Kasumi-1 (cell line): ENCODE results near the gene EVPL.
"Not testable (repeated sequence)": the region's sequence is repeated elsewhere in the genome, so short reads cannot be mapped to it uniquely, and the experiment has no call there.

Experiments
- DNase-seq, 2 experiments: peaks; one replicate each; lab custom pipeline; 2025; lab: John Stamatoyannopoulos, UW

EVPL gene

DNA sequence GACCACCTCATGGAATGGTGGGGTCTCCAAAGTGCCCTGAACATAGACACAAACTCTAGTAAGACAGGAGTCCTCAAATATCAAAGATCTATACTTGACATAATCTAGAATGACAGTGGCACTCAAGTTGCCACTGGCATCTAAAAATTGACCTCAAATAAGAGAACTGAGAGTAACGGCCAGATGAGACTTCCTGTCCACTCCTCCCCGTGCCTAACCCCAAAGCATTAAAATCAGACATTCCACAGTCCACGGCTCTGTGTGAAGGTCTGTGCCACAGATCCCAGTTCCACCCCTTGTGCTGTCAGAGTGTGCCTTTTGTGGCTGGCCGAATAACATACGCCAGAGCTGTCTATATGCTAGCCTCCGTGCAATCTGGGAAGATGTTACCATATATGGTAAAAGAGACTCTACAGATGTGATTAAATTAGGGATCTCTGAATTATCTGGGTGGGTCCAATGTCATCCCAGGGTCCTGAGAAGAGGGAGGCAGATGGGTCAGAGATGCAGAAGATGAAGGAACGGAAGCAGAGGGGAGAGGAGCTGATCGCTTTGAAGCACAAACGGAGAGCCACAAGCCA, 21.0 kb upstream of the EVPL start:
- DNase-seq: no peak

DNA sequence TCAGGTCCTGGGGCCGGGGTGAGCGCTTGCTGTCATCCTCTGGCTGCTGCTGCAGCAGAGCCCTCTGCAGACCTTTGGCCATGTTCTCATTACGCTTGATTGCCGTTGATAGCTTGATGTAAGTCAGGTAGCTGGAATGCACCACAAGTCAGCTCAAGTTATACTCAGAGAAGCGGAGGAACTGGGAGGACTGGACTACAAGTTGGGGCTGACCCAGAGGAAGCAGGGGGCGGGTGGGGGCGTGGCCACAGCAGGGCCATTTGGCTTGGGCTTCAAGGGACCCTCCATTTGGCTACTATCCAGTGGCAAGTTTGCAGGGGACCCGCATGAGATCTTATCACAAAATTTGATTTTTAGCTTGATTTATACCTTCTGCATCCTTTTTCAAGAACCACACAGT, 19.0 kb upstream of the EVPL start:
- no peak for DNase-seq

DNA sequence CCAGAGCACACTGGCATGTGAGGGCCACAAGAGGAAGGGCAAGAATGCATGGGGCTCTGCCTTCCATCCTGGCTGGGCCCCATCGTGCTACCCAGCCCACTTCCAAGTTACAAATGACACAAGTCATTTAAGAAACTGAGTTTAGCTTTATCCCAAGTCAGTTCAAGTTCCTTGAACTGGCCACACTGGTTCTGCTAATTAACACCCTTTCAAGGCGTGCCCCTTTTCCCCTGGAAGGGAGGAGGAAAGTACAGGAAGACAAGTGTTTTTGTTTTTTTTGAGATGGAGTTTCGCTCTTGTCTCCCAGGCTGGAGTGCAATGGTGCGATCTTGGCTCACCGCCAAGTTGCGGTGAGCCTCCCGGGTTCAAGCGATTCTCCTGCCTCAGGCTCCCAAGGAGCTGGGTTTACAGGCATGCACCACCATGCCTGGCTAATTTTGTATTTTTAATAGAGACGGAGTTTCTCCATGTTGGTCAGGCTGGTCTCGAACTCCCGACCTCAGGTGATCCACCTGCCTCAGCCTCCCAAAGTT, 17.4 kb upstream of the EVPL start:
- DNase-seq: not testable (repeated sequence)

DNA sequence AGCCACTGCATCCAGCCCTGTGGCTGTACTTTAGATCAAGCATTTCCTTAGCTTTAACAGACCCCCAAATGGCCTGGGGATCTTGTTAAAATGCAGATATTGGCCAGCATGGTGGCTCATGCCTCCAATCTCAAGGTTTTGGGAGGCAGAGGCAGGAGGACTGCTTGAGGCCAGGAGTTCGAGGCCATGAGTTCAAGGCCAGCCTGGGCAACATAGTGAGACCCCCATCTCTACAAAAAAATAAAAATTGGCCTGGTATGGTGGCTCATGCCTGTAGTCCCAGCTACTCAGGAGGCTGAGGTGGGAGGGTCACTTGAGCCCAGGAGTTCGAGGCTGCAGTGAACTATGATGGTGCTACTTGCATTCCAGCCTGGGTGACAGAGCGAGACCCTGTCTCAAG, 15.8 kb upstream of the EVPL start:
- not testable (repeated sequence) for DNase-seq

DNA sequence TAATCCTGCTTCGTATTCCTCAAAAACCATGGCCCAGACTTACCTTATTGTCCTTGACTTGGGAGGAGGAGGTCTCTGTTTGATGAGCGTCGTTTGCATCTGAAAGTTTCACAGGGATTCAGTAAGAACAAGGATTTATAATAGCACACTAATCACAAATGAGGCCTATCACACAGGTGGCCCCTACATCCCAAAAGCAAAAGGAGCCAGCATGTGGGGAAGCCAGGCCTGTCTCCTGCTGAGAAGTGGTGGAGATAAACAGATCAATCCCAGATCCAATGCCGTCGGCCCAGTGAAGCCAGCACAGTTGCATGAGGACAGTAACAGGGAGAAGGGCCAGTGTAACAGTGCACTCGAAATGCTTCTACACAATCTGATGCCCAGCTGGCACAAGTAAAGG, 13.3 kb upstream of the EVPL start:
- no peak for DNase-seq

DNA sequence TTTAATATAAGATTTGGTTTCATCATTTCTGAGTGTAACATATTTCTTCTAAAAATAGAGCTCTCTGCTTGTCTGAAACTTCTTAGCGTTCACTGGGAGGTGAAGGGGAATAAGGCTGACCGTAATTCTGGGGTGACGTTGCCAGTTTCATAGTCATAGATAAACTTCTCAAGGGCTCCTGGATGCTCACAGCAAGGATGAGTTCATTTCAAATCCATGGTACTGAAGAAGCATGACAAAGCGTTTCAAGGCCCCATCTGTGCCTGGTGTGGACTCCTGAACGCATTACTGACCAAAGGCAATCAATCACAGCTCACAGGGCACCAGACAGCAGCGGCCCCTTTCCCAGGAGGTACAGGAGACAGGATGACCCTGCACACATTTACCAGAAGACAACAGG, 12.0 kb upstream of the EVPL start:
- DNase-seq: no peak

DNA sequence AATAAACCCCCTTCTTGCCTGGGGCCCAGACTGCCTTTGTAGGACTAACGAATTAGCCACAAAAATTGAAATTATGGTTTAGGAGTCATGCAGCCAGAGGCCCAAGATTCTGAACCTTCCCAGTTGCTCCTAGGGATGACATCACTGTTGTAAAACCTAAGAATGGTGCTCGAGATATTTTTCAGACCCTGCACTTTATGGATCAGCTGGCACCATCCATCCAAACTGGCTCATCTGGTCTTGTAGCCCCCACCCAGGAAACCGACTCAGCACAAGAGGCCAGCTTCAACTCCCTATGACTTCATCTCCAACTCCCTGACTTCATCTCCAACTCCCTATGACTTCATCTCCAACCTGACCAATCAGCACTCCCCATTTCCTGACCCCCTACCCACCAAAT, 10.9 kb upstream of the EVPL start:
- DNase-seq: no peak

DNA sequence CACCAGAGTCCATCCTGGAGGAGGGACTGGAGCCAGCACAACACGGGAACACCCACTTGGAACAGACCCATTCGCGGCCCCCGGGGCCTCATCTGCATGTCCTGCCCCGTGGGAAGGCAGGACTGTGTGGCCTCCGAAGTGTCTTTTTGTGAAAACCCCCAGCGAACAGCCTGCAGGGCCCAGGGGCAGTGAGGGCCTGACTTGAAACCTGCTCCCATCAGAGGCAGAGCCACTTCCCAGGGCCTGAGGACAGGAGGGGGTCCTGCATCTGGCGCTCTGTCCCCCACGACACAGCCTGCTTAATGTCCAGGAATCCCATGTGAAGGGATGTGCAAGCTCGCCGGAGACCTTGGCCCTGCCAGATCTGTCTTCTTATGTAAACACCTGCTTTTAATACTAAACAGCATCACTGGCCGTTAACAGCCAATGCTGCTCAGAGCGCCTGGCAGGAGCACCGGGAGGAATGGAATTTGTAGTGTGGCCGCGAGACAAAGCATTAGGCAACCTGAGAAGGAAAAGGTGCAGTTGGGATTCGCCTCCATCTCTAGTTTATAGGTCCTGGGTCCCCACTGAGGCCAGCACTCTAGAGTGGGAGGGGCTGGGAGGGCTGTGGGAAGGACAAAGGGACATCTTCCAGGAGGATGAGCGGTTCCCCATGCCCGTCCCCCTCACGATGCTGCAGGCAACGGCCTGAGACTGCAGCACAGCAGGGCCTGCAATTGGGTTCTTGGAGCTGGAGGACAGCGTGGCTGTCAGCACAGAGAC, 9.6 kb upstream of the EVPL start:
- DNase-seq: no peak

DNA sequence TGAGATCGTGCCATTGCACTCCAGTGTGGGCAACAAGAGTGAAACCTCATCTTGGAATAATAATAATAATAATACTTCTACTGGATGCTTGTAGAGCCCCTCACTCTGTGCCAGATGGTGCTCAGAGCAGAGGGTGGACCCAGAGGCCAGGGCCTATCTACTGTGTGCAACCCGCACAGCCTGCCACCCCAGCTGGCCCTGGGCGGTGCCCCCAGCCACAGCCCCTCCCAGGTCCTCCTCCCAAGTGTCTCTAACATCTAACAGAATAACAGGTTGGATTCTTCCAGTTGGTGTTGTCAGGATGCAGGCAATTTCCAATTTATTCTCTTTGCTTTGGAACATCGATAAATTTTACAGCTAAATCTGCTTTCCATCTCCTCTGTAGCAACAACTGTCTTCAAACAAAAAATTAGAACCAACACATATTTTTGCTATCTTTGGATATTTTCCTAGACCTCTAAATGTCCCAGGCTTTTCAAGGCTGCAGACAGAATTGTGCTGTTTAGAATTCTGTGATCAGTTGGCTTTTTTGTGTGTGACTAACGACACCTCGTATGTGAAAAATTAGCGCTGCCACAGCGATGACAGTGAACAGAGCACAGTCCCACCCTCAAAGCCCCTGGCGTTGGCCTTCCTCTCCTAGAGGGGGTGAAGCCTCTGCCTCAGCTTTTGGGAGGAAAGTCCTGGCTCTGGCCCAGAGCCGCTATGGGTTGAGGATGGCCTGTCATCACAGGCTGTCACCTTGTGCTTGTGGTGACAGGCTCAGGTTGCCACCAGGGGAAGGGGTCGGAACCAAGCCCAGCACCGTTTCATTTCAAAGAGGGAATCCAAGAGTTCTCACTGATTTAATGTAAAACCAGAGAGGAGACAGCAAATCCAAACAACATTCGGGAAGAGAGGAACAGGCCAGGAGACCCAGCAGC, 7.6 kb upstream of the EVPL start:
- no peak for DNase-seq

DNA sequence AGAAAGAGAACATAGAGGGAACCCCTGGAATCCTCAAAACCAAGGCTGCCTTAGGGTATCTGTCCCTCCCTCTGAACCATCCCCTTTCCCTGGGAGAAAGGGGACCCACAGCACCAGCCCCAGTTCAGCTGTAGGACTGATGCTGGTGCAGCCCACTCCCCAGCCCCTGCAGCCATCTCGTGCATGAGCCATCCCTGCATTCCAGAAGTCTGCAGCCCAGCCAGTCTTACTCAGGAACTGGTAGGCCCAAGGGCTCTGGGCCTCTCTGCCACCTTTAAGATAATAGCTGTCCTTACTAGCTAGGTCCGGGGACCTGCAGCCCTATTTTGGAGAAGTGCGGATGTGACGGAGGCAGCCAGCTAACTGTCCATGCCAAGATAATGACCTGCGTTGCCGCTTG, 6.0 kb upstream of the EVPL start:
- DNase-seq: no peak

DNA sequence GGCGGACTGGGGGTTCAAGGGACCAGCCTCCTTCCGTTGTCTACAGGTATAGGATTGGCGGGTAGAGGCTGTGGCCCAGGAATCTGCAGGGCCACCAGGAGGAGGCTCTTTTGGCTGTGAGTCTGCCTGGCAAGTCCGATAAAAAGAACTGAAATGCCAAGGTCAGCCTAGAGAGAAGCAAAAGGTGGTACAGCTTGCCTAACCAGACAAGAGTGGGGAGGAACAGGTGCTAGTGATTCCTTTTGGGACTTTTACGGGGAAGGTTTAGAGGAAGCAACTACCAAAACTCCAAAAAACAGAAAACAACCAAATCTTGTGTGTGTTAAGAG, 5.6 kb upstream of the EVPL start:
- no peak for DNase-seq

DNA sequence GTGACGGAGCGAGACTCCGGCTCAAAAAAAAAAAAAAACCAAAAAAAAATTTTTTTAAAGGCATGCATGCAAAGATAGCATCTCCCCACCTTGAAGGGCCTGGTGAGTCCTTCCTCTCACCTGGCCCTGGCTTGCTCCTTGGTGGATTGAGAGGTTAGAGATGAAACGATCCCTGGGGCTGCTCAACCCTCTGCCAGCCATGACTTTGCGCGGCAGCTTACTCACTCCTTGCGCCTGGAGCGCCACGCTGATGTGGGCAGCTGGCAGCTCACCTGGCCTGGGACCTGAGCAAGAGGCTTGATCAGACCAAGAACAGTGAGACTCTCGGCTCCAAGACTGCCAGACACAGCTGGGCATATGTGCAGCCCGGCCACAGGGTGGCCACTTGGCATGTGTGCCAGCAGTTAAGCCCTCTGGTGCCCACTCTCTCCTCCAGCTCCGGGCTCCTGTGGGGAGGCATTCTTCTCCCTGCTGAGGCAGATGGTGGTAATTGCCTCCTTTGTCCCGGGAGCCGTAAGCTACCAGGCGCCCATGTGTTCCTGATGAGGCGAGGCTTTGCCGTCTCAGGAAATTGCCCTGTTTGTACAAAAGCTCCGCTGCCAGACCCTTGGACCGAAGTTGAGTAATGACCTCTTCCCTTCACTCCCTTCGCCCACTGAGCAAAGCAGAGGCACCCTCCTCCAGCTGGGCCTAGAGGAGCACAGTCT, 5.1 kb upstream of the EVPL start:
- DNase-seq: no peak

DNA sequence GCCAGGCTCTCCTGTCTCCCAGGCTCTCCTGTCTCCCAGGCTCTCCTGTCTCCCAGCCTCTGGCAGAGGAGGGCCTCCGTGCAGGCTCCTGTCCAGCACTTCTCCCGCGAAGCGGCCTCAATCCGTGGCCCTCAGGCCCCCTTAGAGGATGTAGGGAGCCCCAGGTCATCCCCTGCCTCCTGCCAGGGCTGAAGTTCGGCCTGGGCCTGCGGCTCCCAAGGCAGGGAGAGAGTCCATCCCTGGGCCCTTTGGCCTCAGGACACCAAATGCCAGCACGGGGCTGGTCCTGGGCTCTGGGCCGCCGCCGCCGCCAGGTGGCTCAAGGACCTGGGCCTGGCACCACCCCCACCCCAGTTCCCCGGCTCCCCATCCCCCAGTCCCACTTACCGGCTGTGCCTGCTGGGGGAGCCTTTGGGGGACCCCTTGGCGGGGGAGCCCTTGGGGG, 370 bp downstream of the EVPL start:
- no peak for DNase-seq

DNA sequence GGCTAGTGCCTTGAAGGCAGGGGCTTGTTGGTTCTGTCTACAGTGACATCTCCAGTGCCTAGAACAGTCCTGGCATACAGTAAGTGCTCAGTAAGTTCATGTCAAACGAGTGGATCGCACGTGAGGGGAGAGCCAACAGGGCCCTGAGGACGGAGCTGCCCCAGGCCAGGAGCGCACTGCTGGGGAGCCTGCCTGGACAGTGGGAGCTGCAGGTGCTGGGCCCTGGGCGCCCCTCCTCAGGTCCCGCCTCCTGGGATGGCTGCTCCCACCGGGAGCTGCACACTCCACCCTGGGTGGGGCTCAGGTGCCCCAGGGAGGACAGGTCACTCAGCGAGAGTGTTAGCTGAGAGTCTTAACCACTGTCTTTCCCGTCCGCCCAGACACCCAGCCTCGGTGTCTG, 1.8 kb downstream of the EVPL start:
- DNase-seq: no peak

DNA sequence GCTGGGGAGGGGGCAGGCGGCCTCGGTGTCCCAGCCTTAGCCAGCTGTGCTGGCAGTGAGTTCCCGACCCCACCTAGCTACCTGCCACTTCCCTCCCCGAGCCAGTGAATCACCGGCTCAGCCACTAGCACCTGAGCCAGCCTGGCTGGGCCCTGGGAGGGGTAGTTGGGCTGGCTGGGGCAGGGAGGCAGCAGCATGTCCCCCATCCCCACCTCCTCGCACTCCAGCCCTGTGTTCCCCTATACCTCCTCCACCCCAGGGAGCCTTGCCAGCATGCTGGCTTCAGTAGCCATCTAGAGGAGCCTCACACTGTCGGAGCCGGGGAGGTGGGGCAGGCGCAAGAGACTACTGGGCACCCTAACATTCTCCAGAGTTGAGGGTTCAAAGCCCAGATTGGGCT, 2.8 kb downstream of the EVPL start:
- DNase-seq: no peak

DNA sequence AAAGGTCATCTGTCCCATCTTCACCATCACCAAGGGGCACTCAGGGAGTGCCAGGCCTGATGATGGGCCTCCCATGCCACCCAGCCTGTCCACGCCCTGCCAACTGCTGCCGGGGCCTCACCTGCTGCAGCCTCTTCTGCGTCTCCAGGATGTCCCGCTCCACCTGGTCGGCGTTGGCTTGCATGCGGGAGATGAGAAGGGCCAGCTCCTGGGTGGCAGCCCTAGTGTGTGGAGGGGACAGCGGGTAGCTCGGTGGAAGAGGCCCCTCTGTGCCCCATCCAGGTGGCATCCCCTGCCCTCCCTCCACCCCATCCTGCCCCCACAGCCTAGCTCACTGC, 3.2 kb downstream of the EVPL start:
- DNase-seq: no peak

DNA sequence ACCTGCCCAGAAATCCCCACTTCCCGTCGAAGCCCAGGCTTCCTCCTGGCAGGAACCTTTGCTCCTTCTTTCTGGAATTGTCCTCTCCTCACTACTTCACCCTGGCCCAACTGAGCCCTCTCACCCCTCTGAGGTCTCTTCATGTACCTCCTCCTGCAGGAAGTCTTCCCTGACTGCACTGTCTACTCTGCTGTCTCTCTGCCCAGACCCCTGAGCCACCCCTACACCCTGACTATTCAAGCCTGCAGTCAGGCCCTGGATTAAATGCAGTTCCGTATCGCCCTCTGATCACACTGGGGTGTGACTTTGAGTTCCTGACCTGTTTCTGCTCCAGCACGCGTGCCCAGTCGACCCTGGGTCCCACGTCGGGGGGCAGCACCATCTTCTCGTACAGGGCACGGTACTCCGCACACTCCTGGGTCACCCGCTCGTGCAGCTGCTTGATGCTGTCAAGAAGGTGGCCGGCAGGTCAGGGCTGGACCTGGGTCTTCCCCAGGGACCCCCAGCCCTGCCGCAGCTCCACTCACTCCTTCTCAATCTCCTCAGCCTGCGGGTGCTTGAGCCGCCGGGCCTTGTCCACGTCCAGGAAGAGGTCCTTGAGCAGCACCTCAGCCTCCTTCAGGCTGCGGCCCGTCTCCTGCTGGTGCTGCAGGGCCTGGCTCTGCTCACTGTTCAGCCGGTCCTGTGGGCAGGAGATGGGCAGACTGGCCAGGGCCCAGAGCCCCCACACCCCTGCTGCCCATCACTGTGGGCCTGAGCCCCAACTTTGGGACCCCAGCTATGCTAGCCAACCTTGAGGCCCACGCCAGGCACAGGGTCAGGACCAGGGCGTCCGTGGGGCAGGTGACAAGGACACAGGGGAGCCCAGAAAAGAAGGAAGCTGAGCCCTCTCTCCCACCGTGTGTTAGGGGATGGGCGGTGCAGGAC, 3.9 kb downstream of the EVPL start:
- DNase-seq: no peak

DNA sequence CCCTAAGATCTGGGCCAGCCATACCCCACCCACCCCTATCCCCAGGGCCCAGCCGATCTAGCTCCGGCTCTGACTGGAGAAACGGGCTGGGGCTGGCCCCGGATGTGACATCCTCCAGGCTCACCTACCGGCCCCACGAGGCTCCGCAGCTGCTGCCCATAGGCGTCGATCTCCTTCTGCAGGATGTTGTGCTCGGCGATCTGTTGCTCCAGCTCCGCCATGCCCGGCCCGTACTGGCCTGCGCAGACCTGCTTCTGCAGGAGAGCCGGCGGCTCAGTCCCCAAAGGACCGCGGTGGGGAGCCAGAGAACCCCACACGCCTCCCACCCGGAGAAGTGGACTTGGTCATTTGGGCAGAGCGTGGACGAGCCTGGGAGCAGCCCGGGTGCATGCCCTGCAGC, 4.8 kb downstream of the EVPL start:
- DNase-seq: no peak

DNA sequence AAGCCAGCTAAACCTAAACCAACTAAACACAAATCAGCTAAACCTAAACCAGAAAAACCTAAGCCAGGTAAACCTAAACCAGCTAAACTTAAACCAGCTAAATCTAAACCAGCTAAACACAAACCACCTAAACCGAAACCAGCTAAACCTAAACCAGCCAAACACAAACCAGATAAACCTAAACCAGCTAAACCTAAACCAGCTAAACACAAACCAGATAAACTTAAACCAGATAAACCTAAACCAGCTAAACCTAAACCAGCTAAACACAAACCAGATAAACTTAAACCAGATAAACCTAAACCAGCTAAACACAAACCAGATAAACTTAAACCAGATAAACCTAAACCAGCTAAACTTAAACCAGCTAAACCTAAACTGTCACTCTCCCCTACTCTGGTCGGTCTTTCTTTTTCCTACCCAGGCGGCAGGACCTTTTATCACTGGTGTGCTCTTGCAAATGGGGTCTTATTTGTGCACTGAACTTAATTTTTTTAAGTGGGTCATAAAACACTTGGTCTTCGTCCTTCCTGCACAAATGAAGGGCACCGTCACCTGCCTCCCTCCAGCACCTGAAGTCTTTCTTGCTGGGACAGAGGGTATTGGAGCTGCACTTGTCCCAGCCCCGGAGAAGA, 7.2 kb downstream of the EVPL start:
- DNase-seq: no peak

DNA sequence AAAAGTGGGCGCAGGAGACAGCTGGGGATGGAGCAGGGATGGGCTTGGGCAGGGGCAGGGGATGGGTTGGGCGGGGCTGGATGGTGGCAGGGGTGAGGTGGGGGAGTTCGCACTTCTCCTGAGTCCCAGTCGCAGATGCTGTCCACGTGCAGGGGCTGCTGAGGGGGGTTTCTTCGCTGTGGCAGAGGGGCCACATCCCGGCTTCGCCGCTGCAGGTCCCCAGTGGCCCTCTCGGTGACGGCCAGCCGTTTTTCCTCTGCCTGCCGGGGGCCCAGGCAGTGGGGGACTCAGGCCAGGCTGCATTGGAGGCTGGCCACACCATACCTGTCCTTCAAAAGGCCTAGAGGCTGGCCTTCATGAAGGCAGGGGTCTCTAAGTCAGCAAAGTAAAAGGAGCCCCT, 8.3 kb downstream of the EVPL start:
- DNase-seq: no peak

DNA sequence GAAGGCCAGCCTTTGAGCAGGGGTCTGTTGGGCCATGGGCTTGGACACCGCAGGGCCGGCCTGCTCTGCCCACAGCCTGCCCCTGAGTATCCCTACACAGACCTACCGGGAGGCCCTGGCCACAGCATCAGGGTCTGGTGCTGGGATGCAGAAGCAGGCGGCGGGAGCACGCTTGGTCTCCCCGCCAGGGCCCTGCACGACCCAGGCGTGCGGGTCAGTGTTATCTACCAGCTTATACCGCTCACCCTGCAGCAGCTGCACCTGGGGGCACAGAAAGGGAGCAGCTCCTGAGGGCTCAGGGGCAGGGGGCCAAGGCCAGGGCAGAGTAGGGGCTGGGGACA, 8.8 kb downstream of the EVPL start:
- DNase-seq: no peak
